Sigmoid colon (tissue), 4 donors: Measurements from ENCODE around the gene KTN1.

ENCODE experiments used
- EP300 ChIP-seq, 4 donors: sonication (generic); formaldehyde crosslinking; IDR thresholded peaks; one replicate each; pipeline ENCODE4 v1.6.1; 2017; ENCODE audit warnings: antibody characterized with exemption in 4 of 4
- POLR2A ChIP-seq, 2 donors: fragments of 450-650 bp; IDR thresholded peaks; one replicate each; pipeline ENCODE4 v1.6.1; 2016; ENCODE audit warnings: antibody characterized with exemption in 2 of 2, mild to moderate bottlenecking in 2 of 2, moderate library complexity in 2 of 2
- TF ChIP-seq, protein P1 (sequence below), 4 experiments: fragments of 450-650 bp in 3 of 4; fragments of 200-600 bp in 1 of 4; IDR thresholded peaks; one replicate each; pipeline ENCODE4 v1.5.1; 2016 to 2019; ENCODE audit warnings: antibody characterized with exemption in 4 of 4, mild to moderate bottlenecking in 3 of 4, moderate library complexity in 2 of 4

DNA sequence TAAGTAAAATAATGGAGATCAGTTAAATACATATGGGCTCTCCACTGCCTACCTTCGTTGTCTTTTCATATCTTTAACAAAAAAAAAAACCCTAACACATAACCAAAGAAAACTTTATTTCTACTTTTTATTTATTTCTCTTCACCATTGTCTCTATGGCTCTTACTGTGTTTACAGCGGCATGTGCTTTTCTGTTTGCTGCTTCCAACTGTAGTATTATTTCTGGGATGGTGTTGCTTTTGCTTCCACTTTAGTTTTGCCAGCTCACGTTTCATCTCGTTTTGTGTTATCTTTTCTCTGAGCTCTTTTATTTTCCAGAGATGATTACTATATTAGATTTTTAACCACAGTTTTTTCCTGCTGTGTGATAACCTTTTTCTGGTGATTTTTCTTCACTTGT is 46.1 kb downstream of the KTN1 start:
- TF ChIP-seq EP300 (IDR thresholded peaks at IDR 0.05) = no peak
- TF ChIP-seq, protein P1, sequence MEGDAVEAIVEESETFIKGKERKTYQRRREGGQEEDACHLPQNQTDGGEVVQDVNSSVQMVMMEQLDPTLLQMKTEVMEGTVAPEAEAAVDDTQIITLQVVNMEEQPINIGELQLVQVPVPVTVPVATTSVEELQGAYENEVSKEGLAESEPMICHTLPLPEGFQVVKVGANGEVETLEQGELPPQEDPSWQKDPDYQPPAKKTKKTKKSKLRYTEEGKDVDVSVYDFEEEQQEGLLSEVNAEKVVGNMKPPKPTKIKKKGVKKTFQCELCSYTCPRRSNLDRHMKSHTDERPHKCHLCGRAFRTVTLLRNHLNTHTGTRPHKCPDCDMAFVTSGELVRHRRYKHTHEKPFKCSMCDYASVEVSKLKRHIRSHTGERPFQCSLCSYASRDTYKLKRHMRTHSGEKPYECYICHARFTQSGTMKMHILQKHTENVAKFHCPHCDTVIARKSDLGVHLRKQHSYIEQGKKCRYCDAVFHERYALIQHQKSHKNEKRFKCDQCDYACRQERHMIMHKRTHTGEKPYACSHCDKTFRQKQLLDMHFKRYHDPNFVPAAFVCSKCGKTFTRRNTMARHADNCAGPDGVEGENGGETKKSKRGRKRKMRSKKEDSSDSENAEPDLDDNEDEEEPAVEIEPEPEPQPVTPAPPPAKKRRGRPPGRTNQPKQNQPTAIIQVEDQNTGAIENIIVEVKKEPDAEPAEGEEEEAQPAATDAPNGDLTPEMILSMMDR (IDR thresholded peaks at IDR 0.05) = no peak
- no peak for TF ChIP-seq POLR2A (IDR thresholded peaks at IDR 0.05)
